ENCODE data around the gene HAUS8. TPM values are rescaled to one million over a fixed set of nuclear protein-coding genes. Genes with fewer than 3 reads are reported as not detected.
A peak's percentile ranks its signal among the peaks of the same experiment; 100 is the strongest.

HAUS8 gene
- total RNA-seq, 1 donor from 2014 or later, result 36.5 TPM

DNA sequence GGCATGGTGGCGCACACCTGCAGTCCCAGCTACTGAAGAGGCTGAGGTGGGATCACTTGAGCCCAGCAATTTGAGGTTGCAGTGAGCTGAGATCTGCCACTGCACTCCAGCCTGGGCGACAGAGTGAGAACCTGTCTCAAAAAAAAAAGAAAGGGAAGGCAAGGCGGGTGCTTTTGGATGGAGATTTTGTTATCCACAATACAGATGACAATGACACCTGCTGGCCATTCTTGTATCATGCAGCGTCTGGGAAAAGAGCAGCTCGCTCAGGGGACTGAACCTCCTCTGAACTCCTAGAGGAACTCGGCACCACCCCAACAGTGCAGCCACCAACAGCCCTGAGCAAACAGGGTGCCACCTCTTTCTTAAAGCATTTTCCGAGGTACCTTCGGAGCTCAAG lies 22.8 kb downstream of the HAUS8 start:
- Mint-ChIP-seq H3K9me3 (no peaks in the 10 kb centered on the region), H3K36me3 (ENCODE audit: low read depth) (peaks cover 8% of the 10 kb centered on the region)
- TF ChIP-seq, protein P1, sequence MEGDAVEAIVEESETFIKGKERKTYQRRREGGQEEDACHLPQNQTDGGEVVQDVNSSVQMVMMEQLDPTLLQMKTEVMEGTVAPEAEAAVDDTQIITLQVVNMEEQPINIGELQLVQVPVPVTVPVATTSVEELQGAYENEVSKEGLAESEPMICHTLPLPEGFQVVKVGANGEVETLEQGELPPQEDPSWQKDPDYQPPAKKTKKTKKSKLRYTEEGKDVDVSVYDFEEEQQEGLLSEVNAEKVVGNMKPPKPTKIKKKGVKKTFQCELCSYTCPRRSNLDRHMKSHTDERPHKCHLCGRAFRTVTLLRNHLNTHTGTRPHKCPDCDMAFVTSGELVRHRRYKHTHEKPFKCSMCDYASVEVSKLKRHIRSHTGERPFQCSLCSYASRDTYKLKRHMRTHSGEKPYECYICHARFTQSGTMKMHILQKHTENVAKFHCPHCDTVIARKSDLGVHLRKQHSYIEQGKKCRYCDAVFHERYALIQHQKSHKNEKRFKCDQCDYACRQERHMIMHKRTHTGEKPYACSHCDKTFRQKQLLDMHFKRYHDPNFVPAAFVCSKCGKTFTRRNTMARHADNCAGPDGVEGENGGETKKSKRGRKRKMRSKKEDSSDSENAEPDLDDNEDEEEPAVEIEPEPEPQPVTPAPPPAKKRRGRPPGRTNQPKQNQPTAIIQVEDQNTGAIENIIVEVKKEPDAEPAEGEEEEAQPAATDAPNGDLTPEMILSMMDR (conservative IDR thresholded peaks at IDR 0.05), result peak; percentile 72

GRCh38 chr19:17049711-17050280 lies 25.5 kb downstream of the HAUS8 start:
- no peak for DNase-seq (ENCODE audit: low read depth, low spot score)
- H3K27me3 Mint-ChIP-seq (ENCODE audit: low read depth), result no peaks in the 10 kb centered on the region
- peaks cover 3% of the 10 kb centered on the region for H3K4me1 Mint-ChIP-seq
- H3K4me3 Mint-ChIP-seq, result no peak overlapping the region
- H3K9me3 Mint-ChIP-seq, result no peaks in the 10 kb centered on the region
- TF ChIP-seq, protein P1 (conservative IDR thresholded peaks at IDR 0.05), result no peak
- H3K27ac Mint-ChIP-seq (ENCODE audit: unreplicated experiment), result no peak overlapping the region
- peaks cover 8% of the 10 kb centered on the region for H3K36me3 Mint-ChIP-seq (ENCODE audit: low read depth)

More for the DNA sequence above, 22.8 kb downstream of the HAUS8 start:
- no peak overlapping the region for H3K27ac Mint-ChIP-seq (ENCODE audit: unreplicated experiment)
- DNase-seq (ENCODE audit: low read depth, low spot score), result peak; percentile 39
- H3K4me3 Mint-ChIP-seq, result no peak overlapping the region
- no peaks in the 10 kb centered on the region for H3K27me3 Mint-ChIP-seq (ENCODE audit: low read depth)
- H3K4me1 Mint-ChIP-seq, result peaks cover 3% of the 10 kb centered on the region

DNA sequence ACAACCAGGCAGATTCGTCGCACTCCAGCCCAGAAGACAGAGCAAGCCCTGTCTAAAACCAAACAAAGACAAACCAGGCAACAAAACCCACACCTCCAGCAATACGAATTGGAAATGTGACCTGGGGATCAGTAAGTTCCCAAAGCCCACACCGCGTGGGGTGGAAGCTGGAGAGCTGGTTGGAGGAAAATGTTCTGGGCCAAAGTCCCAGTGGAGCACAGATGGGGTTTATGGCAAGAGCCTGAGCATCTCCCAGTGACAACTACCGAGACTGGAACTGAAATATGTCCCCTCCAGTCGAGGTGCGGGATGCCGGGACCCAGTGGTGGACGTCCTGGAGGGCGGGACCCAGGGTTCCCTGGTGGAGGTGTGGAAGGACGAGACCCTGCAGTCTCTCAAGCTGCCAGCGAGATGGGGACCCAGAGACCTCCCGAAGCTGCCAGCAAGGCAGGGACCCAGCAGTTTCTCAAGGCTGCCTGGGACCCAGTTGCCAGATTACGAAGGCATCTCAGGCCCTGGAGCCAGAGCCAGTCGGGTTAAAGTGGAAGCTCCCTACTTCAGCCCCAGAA lies 26.3 kb downstream of the HAUS8 start:
- H3K36me3 Mint-ChIP-seq (ENCODE audit: low read depth), result peaks cover 8% of the 10 kb centered on the region
- no peaks in the 10 kb centered on the region for H3K27me3 Mint-ChIP-seq (ENCODE audit: low read depth)
- H3K27ac Mint-ChIP-seq (ENCODE audit: unreplicated experiment), result no peak overlapping the region
- TF ChIP-seq, protein P1 (conservative IDR thresholded peaks at IDR 0.05), result no peak
- H3K4me1 Mint-ChIP-seq, result peaks cover 3% of the 10 kb centered on the region
- no peak overlapping the region for H3K4me3 Mint-ChIP-seq
- DNase-seq (ENCODE audit: low read depth, low spot score), result no peak
- H3K9me3 Mint-ChIP-seq, result no peaks in the 10 kb centered on the region

DNA sequence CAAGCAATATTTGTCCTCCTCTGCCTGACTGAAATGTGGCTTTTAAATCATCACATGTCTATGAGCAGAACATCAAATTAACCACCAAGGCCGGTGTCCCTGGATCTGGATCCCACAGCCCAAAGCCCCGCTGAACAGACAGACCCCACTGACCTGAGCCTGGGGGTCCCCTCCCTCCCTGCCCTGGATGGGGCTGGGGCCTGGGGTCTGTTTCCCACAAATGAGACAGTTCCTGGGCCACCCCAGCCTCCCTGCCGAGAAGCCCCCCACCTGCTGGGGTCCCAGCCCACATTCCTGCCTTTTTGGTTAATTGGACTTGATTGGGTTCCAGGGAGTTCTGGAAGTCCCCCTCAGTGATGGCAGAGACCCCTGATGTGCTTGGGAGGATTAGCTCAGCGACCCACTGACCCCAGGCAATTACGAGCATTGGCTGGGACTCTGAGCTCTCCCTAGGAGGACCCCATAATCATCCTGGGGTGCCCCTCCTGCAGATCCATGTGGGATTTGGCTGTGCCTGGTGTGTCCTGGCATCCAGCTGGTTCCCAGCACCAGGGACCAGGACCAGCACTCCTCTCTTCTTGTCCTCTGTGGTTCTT lies 29.2 kb downstream of the HAUS8 start:
- Mint-ChIP-seq H3K4me3 (no peak overlapping the region), H3K4me1 (peaks cover 8% of the 10 kb centered on the region), H3K27ac (ENCODE audit: unreplicated experiment) (no peak overlapping the region), H3K36me3 (ENCODE audit: low read depth) (no peaks in the 10 kb centered on the region), H3K9me3 (no peaks in the 10 kb centered on the region), H3K27me3 (ENCODE audit: low read depth) (no peaks in the 10 kb centered on the region)
- TF ChIP-seq, protein P1 (conservative IDR thresholded peaks at IDR 0.05), result no peak
- DNase-seq (ENCODE audit: low read depth, low spot score), result no peak

GRCh38 chr19:17043744-17044143 lies 31.5 kb downstream of the HAUS8 start:
- TF ChIP-seq, protein P1 (conservative IDR thresholded peaks at IDR 0.05), result no peak
- Mint-ChIP-seq H3K27ac (ENCODE audit: unreplicated experiment) (no peak overlapping the region), H3K4me1 (peaks cover 7% of the 10 kb centered on the region), H3K27me3 (ENCODE audit: low read depth) (peaks cover 3% of the 10 kb centered on the region), H3K4me3 (no peak overlapping the region), H3K9me3 (no peaks in the 10 kb centered on the region), H3K36me3 (ENCODE audit: low read depth) (no peaks in the 10 kb centered on the region)
- no peak for DNase-seq (ENCODE audit: low read depth, low spot score)

Measured in neural crest cell (in vitro differentiated cells).